ENCODE results near the gene FAM53B.

FAM53B gene

DNA sequence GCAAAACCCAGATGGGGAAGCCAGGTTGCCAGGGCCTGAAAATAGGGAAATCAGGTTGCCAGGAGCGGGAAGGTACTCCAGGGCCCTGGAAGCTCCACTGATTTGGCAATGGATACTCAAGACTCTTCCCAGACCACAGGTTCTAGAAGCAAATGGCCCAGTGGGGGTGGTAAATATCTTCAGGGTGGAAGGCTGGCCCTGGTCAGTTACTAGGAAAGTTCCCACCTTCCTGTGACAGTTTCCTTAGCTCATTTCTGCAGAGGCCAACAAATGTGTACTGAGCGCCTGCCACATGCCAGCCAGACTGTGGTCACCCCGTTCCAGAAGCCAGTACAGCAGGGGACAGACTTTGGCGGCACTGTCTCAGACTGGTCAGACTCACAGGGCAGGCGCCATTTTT is 113.6 kb downstream of the FAM53B start:
- H3K4me1 ChIP-seq (ENCODE audit: control insufficient read depth, insufficient read depth, low read length) = no peaks in the 10 kb centered on the region
- no peaks in the 10 kb centered on the region for H3K9me3 ChIP-seq (ENCODE audit: control insufficient read depth, insufficient read depth, low read depth, low read length)
- ChIA-PET CTCF (no interaction called here), POLR2A (no interaction called here)
- no peak overlapping the region for H3K4me3 ChIP-seq (ENCODE audit: low read depth, low read length)
- TF ChIP-seq ZNF521 (tag by site-specific recombination; IDR thresholded peaks at IDR 0.05) (no peak), REPIN1 (tag by site-specific recombination; IDR thresholded peaks at IDR 0.05; ENCODE audit: low read depth) (no peak), GLIS1 (tag by site-specific recombination; IDR thresholded peaks at IDR 0.05) (no peak), ZNF660 (tag by site-specific recombination; IDR thresholded peaks at IDR 0.05) (no peak), PRDM1 (tag by site-specific recombination; IDR thresholded peaks at IDR 0.05) (no peak), ZNF391 (tag by site-specific recombination; IDR thresholded peaks at IDR 0.05; ENCODE audit: borderline replicate concordance, low read depth) (no peak), ZNF555 (tag by site-specific recombination; conservative IDR thresholded peaks at IDR 0.05) (no peak), ZBTB26 (tag by site-specific recombination; optimal IDR thresholded peaks at IDR 0.05) (no peak), ZNF580 (tag by site-specific recombination; IDR thresholded peaks at IDR 0.05) (no peak), YY2 (tag by site-specific recombination; IDR thresholded peaks at IDR 0.05) (no peak)
- TF ChIP-seq, protein P1, sequence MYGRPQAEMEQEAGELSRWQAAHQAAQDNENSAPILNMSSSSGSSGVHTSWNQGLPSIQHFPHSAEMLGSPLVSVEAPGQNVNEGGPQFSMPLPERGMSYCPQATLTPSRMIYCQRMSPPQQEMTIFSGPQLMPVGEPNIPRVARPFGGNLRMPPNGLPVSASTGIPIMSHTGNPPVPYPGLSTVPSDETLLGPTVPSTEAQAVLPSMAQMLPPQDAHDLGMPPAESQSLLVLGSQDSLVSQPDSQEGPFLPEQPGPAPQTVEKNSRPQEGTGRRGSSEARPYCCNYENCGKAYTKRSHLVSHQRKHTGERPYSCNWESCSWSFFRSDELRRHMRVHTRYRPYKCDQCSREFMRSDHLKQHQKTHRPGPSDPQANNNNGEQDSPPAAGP (tag by site-specific recombination; IDR thresholded peaks at IDR 0.05) = no peak
- TF ChIP-seq, protein P2, sequence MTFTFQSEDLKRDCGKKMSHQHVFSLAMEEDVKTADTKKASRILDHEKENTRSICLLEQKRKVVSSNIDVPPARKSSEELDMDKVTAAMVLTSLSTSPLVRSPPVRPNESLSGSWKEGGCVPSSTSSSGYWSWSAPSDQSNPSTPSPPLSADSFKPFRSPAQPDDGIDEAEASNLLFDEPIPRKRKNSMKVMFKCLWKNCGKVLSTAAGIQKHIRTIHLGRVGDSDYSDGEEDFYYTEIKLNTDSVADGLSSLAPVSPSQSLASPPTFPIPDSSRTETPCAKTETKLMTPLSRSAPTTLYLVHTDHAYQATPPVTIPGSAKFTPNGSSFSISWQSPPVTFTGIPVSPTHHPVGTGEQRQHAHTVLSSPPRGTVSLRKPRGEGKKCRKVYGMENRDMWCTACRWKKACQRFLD (tag by site-specific recombination; IDR thresholded peaks at IDR 0.05) = no peak
- H3K27ac ChIP-seq (ENCODE audit: extremely low read depth, low read depth, low read length) = no peak overlapping the region
- peaks cover 0 to 5% of the 10 kb centered on the region in 2 experiments; a peak in 1 of 3 replicates for H3K36me3 ChIP-seq (ENCODE audit: control insufficient read depth in 2 of 2, insufficient read depth in 1 of 2, low read length in 2 of 2)

DNA sequence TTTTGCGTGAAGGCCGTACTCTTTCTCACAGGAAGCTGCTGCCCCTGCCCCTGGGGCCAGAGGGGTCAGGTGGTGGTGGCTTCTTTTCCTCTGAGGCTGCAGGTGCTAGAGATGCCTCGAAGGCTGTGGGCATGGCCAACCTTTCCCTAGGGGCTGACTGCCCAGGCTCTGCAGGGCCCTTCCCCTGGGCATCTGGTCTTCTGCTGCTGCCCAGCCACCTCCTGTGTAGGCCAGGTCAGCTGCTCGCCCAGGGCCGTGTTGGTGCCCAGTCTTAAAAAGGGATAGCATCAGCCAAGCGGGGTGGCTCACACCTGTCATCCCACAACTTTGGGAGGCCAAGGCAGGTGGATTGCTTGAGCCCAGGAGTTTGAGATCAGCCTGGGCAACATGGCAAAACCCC is 114.3 kb downstream of the FAM53B start:
- ChIA-PET POLR2A (no interaction called here), CTCF (no interaction called here)
- Histone ChIP-seq H3K4me3 (ENCODE audit: low read depth, low read length) (no peak overlapping the region), H3K4me1 (ENCODE audit: control insufficient read depth, insufficient read depth, low read length) (no peaks in the 10 kb centered on the region), H3K36me3 (ENCODE audit: control insufficient read depth in 2 of 2, insufficient read depth in 1 of 2, low read length in 2 of 2) (peaks cover 0 to 5% of the 10 kb centered on the region in 2 experiments; a peak in 1 of 3 replicates), H3K9me3 (ENCODE audit: control insufficient read depth, insufficient read depth, low read depth, low read length) (no peaks in the 10 kb centered on the region), H3K27ac (ENCODE audit: extremely low read depth, low read depth, low read length) (no peak overlapping the region)
- no peak for TF ChIP-seq SCRT1 (tag by site-specific recombination; IDR thresholded peaks at IDR 0.05; ENCODE audit: borderline replicate concordance)
- TF ChIP-seq ZNF248 (tag by site-specific recombination; IDR thresholded peaks at IDR 0.05) = no peak
- TF ChIP-seq ZNF350 (tag by site-specific recombination; IDR thresholded peaks at IDR 0.05) = no peak
- no peak for TF ChIP-seq GLI2 (tag by site-specific recombination; IDR thresholded peaks at IDR 0.05; ENCODE audit: borderline replicate concordance, low read depth)
- TF ChIP-seq, protein P3, sequence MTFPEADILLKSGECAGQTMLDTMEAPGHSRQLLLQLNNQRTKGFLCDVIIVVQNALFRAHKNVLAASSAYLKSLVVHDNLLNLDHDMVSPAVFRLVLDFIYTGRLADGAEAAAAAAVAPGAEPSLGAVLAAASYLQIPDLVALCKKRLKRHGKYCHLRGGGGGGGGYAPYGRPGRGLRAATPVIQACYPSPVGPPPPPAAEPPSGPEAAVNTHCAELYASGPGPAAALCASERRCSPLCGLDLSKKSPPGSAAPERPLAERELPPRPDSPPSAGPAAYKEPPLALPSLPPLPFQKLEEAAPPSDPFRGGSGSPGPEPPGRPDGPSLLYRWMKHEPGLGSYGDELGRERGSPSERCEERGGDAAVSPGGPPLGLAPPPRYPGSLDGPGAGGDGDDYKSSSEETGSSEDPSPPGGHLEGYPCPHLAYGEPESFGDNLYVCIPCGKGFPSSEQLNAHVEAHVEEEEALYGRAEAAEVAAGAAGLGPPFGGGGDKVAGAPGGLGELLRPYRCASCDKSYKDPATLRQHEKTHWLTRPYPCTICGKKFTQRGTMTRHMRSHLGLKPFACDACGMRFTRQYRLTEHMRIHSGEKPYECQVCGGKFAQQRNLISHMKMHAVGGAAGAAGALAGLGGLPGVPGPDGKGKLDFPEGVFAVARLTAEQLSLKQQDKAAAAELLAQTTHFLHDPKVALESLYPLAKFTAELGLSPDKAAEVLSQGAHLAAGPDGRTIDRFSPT (tag by site-specific recombination; IDR thresholded peaks at IDR 0.05) = no peak
- TF ChIP-seq ZNF292 (tag by site-specific recombination; IDR thresholded peaks at IDR 0.05; ENCODE audit: borderline replicate concordance, low read depth) = no peak
- TF ChIP-seq ZNF26 (tag by site-specific recombination; IDR thresholded peaks at IDR 0.05) = no peak
- no peak for TF ChIP-seq ZNF280C (tag by site-specific recombination; IDR thresholded peaks at IDR 0.05)
- no peak for TF ChIP-seq ZBTB44 (tag by site-specific recombination; IDR thresholded peaks at IDR 0.05)
- TF ChIP-seq ZNF354C (tag by site-specific recombination; IDR thresholded peaks at IDR 0.05; ENCODE audit: borderline replicate concordance, low read depth) = no peak
- TF ChIP-seq ZNF341 (tag by site-specific recombination; IDR thresholded peaks at IDR 0.05; ENCODE audit: low read depth) = no peak
